ENCODE measurements around the gene CLEC2A.
"Not testable (repeated sequence)": the region's sequence is repeated elsewhere in the genome, so short reads cannot be mapped to it uniquely, and the experiment has no call there.

CLEC2A gene

GRCh38 chr12:9881246-9881645 is 50.9 kb downstream of the CLEC2A start, which contains the start of gene KLRF2:
Gene KLRF2, plus strand, starts transcription at chr12:9881489. Its CDS starts 107 bp downstream, at chr12:9881596.
- no peak for DNase-seq (ENCODE audit: low read depth)

- DNase-seq (ENCODE audit: low read depth): no peak
Measured at GRCh38 chr12:9880532-9881078, 51.6 kb downstream of the CLEC2A start.

GRCh38 chr12:9876120-9876519 is 56.0 kb downstream of the CLEC2A start:
- DNase-seq (ENCODE audit: low read depth): not testable (repeated sequence)

DNA sequence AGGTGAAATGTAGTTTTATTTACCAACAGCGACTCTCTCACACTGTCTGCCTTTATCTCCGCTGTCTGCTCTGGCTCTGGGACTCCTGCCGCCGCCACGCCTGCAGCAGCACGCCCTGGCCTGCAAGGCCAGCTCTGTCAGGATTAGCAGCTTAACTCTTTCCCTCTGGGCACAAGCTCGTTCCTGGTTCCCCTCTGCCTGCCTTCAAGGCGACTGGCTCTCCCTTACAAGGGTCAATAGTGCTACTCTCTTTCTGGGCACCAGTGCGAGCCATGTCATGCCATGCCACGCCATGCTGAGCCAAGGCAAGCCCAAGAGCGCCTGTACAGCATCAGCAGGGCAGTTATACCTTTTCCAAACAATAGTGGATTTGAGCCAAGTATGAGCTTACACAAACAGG is 59.4 kb downstream of the CLEC2A start:
- DNase-seq (ENCODE audit: low read depth): no peak

- no peak for DNase-seq (ENCODE audit: low read depth)
Measured at GRCh38 chr12:9872162-9872561, 60.0 kb downstream of the CLEC2A start.

DNA sequence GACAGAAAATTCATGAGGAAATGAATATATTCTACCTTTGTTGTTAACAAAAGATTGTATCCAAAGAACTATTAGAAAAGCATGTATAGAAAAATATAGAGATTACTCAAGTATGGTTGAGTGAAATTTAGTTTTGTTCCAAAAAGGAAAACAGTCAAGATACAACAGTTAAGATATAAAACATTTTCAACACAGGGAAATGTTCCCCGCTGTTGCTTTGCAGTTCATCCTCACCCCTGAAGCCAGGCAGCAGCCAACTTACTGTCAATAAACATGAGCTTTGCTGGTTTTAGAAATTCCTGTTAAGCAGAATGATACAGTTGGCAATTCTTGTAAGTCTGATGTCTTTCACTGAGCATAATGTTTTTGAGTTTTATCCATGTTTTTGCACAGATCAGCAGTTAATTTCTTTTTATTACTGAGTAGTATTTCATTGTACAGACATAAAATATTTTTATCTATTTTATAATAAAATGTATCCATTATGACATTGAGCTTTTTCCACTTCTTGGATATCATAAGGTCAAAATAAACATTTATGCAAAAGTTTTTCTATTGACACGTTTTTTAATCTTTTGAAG is 61.8 kb downstream of the CLEC2A start:
- DNase-seq (ENCODE audit: low read depth): no peak

GRCh38 chr12:9869307-9870161 is 62.6 kb downstream of the CLEC2A start, which contains the start of gene CLEC2B:
Gene CLEC2B, minus strand, starts transcription at chr12:9869354.
- DNase-seq (ENCODE audit: low read depth): no peak

- no peak for DNase-seq (ENCODE audit: low read depth)
Measured at GRCh38 chr12:9868951-9869306, 63.2 kb downstream of the CLEC2A start.

DNA sequence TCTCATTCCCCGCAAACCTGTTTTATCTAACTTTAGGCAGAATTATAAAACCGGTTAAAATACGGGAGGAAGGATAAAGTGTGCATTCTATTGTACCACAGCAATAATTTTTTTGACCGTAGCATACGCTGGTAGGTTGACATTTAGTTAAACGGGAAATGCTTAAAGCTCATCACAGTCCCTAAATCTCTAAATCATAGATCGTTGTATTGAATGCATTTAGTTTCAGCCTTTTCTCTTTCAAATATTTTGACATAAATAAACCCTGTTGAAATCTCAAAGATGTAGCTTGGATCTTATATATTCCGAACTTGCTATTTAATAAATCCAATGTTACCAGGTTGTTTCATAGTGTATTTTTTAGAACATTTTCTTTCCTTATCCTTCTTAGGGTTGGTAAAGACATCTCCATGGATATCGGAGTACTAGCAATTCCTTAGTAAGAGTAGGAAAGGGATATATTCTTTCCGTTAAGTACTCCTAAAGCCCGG is 63.8 kb downstream of the CLEC2A start:
- DNase-seq (ENCODE audit: low read depth): no peak

GRCh38 chr12:9867531-9867930 is 64.6 kb downstream of the CLEC2A start:
- DNase-seq (ENCODE audit: low read depth): no peak

DNA sequence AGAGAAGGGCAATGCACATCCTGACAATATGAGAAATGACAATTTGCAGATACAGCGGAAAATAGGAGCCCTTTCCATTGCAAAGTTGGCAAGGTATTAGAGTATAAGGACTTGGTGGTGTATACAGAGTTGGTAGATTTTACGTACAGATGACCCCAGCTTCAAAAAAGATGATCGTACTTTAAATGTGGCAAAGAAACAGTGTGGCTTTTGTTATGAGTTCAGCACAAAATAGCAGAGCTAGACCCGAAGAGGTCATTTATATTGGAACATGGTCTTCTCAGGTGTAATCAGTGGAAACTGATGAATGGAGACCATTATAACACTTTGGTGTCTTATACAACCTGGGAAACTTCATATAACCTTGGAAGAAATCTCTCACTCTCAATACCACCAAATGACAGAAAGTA is 65.3 kb downstream of the CLEC2A start:
- no peak for DNase-seq (ENCODE audit: low read depth)

- no peak for DNase-seq (ENCODE audit: low read depth)
Measured at GRCh38 chr12:9864913-9865675, 67.1 kb downstream of the CLEC2A start.

All from activated T-cell treated with anti-CD3 and anti-CD28 coated beads for 24 hours (primary cell).